Left lung (tissue), 10 donors: Measurements from ENCODE around the gene C10orf71. TPM values are rescaled to one million over a fixed set of nuclear protein-coding genes. Genes with fewer than 3 reads are reported as not detected.
A peak's percentile ranks its signal among the peaks of the same experiment; 100 is the strongest.

Experiments used
- ATAC-seq: fragments of 200-7000 bp; cut with Tn5 transposase; one replicate; pipeline ENCODE4 v1.9.1; 2020; ENCODE audit warnings: moderate library complexity
- DNase-seq, 4 donors: peaks; one replicate each; pipeline ENCODE4 v3.0.0-alpha.2; 2013 to 2020
- H3K27ac ChIP-seq, 2 donors: fragments of 200-600 bp; sonication (generic) in 1 of 2; one replicate each; pipeline versions ENCODE4 v1.5.0 to v1.8.0; 2020 to 2021
- H3K27me3 ChIP-seq, 2 donors: fragments of 200-600 bp; sonication (generic) in 1 of 2; one replicate each; pipeline versions ENCODE4 v1.5.0 to v1.8.0; 2020 to 2021
- H3K36me3 ChIP-seq, 2 donors: fragments of 200-600 bp; sonication (generic) in 1 of 2; one replicate each; pipeline versions ENCODE4 v1.5.0 to v1.8.0; 2020 to 2021
- H3K4me1 ChIP-seq, 2 donors: fragments of 200-600 bp; one replicate each; pipeline ENCODE4 v1.8.0; 2021
- H3K4me3 ChIP-seq, 2 donors: fragments of 200-600 bp; sonication (generic) in 1 of 2; one replicate each; pipeline versions ENCODE4 v1.5.0 to v1.8.0; 2020 to 2021; ENCODE audit warnings: mild to moderate bottlenecking in 1 of 2
- H3K9me3 ChIP-seq, 2 donors: fragments of 200-600 bp; sonication (generic) in 1 of 2; one replicate each; pipeline versions ENCODE4 v1.5.0 to v1.8.0; 2020 to 2021
- CTCF ChIP-seq, 2 donors: fragments of 200-600 bp; sonication (generic) in 1 of 2; IDR thresholded peaks; one replicate each; pipeline versions ENCODE4 v1.5.0 to v1.8.0; 2021; ENCODE audit warnings: antibody characterized with exemption in 2 of 2
- intact Hi-C, 2 donors: fragments of 100-400 bp; cut with DNase I; formaldehyde crosslinking; loops; one replicate each; pipeline versions ENCODE4 v1.11.2 to v1.14.2; 2022
- polyA plus RNA-seq, 6 donors: library from polyadenylated mRNA; unstranded; fragments of 120-200 nt; gene quantifications; one replicate each; pipeline ENCODE4 v1.2.1, GENCODE V29; 2013; ENCODE audit not compliant: insufficient read length in 6 of 6
- total RNA-seq, 2 donors: library from RNA; stranded (reverse); fragmentation: NEBNext Ultra II Directional; extraction: Animal tissue kit (Norgen Biotek cat#: 25700); gene quantifications; one replicate each; pipeline ENCODE4 v1.2.1, GENCODE V29; 2021
- donor health status: DM: no; HTN: yes; CAD: no.
- donor health status: DM: no; HTN: no; CAD: no.

Gene C10orf71
- total and polyA plus RNA-seq, 8 donors = not detected

- intact Hi-C loops = no loop called here
- Histone ChIP-seq H3K36me3 (no peaks in the 10 kb centered on the region), H3K4me1 (no peaks in the 10 kb centered on the region), H3K9me3 (peaks cover 0 to 10% of the 10 kb centered on the region in 2 donors), H3K4me3 (no peak overlapping the region), H3K27ac (no peak overlapping the region), H3K27me3 (no peaks in the 10 kb centered on the region)
- DNase-seq (no peak), ATAC-seq (no peak)
- TF ChIP-seq CTCF (IDR thresholded peaks at IDR 0.05) = no peak
These were observed 52.0 kb downstream of the C10orf71 start for GRCh38 chr10:49350846-49351532.

DNA sequence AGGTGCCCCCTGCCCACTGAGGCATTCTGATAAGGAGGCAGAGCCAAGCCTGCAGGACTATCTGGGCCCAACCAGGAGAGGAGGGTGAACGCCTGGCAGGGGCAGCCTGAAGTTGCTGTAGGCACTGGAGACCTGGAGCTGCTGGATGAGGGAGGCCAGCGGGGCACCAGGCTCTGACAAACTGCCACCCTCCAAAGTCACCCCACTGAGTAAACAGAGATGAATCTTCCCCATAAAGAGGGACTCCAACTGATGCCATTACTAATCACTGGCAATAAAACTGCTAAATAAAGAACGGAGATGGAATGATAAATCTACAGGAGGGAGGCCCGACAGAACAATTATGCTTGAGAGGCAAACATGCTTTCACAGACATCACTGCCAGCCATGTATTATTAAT is 52.7 kb downstream of the C10orf71 start:
- no peaks in the 10 kb centered on the region for H3K4me1 ChIP-seq
- ATAC-seq = no peak
- H3K9me3 ChIP-seq = peaks cover 0 to 10% of the 10 kb centered on the region in 2 donors
- no peak for DNase-seq
- no peak overlapping the region for H3K27ac ChIP-seq
- no peaks in the 10 kb centered on the region for H3K36me3 ChIP-seq
- no peak overlapping the region for H3K4me3 ChIP-seq
- no peaks in the 10 kb centered on the region for H3K27me3 ChIP-seq
- TF ChIP-seq CTCF (IDR thresholded peaks at IDR 0.05) = no peak
- intact Hi-C loops = no loop called here

- no peaks in the 10 kb centered on the region for H3K27me3 ChIP-seq
- H3K4me3 ChIP-seq = no peak overlapping the region
These were observed 53.4 kb downstream of the C10orf71 start for GRCh38 chr10:49352323-49352722.

GRCh38 chr10:49353026-49353894 is 54.3 kb downstream of the C10orf71 start:
- DNase-seq (no peak), ATAC-seq (peak; percentile 61)
- H3K4me3 ChIP-seq = no peak overlapping the region
- no peaks in the 10 kb centered on the region for H3K27me3 ChIP-seq
- H3K4me1 ChIP-seq = no peaks in the 10 kb centered on the region
- no peak for TF ChIP-seq CTCF (IDR thresholded peaks at IDR 0.05)
- H3K27ac ChIP-seq = no peak overlapping the region
- no peaks in the 10 kb centered on the region for H3K36me3 ChIP-seq
- peaks cover 0 to 14% of the 10 kb centered on the region in 2 donors for H3K9me3 ChIP-seq
- intact Hi-C loops = no loop called here

More at GRCh38 chr10:49352323-49352722, 53.4 kb downstream of the C10orf71 start:
- Histone ChIP-seq H3K4me1 (no peaks in the 10 kb centered on the region), H3K36me3 (no peaks in the 10 kb centered on the region), H3K27ac (no peak overlapping the region), H3K9me3 (peaks cover 0 to 12% of the 10 kb centered on the region in 2 donors)
- DNase-seq (no peak), ATAC-seq (no peak)
- no peak for TF ChIP-seq CTCF (IDR thresholded peaks at IDR 0.05)
- intact Hi-C loops = no loop called here

DNA sequence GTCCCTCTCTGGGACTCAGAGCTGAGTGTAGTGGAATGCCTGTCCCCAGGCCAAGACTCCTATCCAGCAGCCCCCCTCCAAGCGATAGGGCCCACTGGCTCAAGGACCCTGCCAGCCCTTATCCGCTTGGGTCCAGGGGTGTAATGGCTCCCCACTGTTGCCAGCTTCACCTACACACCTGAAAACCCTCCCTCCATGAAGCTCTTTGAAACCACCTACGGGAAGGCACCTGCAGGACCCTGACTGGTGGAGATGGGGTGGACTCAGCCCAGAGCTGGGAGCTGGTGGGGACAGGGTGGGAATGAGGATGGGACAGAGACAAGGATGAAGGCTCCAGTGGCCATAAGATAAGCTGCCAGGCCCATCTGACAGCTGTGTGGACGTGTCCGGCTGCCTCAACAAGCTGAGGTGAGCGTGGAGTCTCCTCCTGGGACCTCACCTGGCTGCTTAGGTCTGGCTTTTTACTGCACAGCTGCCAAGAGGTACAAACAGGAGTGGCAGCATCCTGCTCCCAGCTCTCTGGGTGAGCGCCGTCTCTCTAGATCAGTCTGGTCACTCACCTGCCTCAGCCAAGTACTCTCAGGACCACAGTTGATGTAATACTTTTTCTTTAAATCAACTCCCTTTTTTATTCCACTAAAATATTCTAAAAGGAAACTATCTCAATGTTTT is 55.1 kb downstream of the C10orf71 start:
- no peaks in the 10 kb centered on the region for H3K4me1 ChIP-seq
- H3K27me3 ChIP-seq = no peaks in the 10 kb centered on the region
- H3K4me3 ChIP-seq = no peak overlapping the region
- no peak for DNase-seq
- H3K9me3 ChIP-seq = peaks cover 0 to 14% of the 10 kb centered on the region in 2 donors
- no peak for ATAC-seq
- no peaks in the 10 kb centered on the region for H3K36me3 ChIP-seq
- H3K27ac ChIP-seq = no peak overlapping the region
- no peak for TF ChIP-seq CTCF (IDR thresholded peaks at IDR 0.05)
- intact Hi-C loops = no loop called here
